Sigmoid colon (tissue), 7 donors: Measurements from ENCODE around the gene FUS. TPM values are rescaled to one million over a fixed set of nuclear protein-coding genes. Genes with fewer than 3 reads are reported as not detected.

ENCODE experiments used
- DNase-seq: peaks from one replicate; pipeline ENCODE4 v3.0.0-alpha.2; 2019
- H3K27ac ChIP-seq, 4 donors: fragments of 200-600 bp; sonication (generic); one replicate each; pipeline ENCODE4 v1.5.1; 2016 to 2019; ENCODE audit warnings: mild to moderate bottlenecking in 1 of 4
- H3K27me3 ChIP-seq, 3 donors: fragments of 200-600 bp; sonication (generic); one replicate each; pipeline ENCODE4 v1.5.1; 2019; ENCODE audit warnings: mild to moderate bottlenecking in 1 of 3
- H3K36me3 ChIP-seq, 4 donors: fragments of 200-600 bp; sonication (generic); one replicate each; pipeline ENCODE4 v1.5.1; 2016 to 2019
- H3K4me1 ChIP-seq, 4 donors: fragments of 200-600 bp; sonication (generic); one replicate each; pipeline ENCODE4 v1.5.1; 2017 to 2019
- H3K4me3 ChIP-seq, 4 donors: fragments of 200-600 bp; sonication (generic); one replicate each; pipeline ENCODE4 v1.5.1; 2017 to 2019; ENCODE audit warnings: mild to moderate bottlenecking in 2 of 4, moderate library complexity in 1 of 4
- H3K9me3 ChIP-seq, 4 donors: fragments of 200-600 bp in 3 of 4; sonication (generic) in 3 of 4; one replicate each; pipeline versions ENCODE4 v1.5.1 to v1.6.1; 2013 to 2019
- EP300 ChIP-seq, 4 donors: sonication (generic); formaldehyde crosslinking; IDR thresholded peaks; one replicate each; pipeline ENCODE4 v1.6.1; 2017; ENCODE audit warnings: antibody characterized with exemption in 4 of 4
- POLR2A ChIP-seq, 2 donors: fragments of 450-650 bp; IDR thresholded peaks; one replicate each; pipeline ENCODE4 v1.6.1; 2016; ENCODE audit warnings: antibody characterized with exemption in 2 of 2, mild to moderate bottlenecking in 2 of 2, moderate library complexity in 2 of 2
- POLR2AphosphoS5 ChIP-seq, 4 donors: sonication (generic); formaldehyde crosslinking; IDR thresholded peaks; one replicate each; pipeline ENCODE4 v1.6.1; 2017; ENCODE audit warnings: antibody characterized with exemption in 4 of 4
- WGBS, 2 donors: extraction: QIAGEN DNeasy Blood & Tissue Kit; methylation state at CpG; one replicate each; pipeline ENCODE4 v1.1.7; 2013; 5-methylcytosine and 5-hydroxymethylcytosine counted together
- intact Hi-C: fragments of 100-400 bp; cut with DNase I; formaldehyde crosslinking; loops from one replicate; pipeline ENCODE4 v1.15.1; 2023
- polyA plus RNA-seq, 3 donors: library from polyadenylated mRNA; stranded (reverse); fragments of 200-250 nt; gene quantifications; one replicate each; pipeline ENCODE4 v1.2.3, GENCODE V29; 2013
- total RNA-seq, 4 donors: library from RNA; depleted of rRNA; stranded (reverse); fragments of >200 nt; gene quantifications; one replicate each; pipeline ENCODE4 v1.1.0, GENCODE V29; 2016
- TF ChIP-seq, protein P1 (sequence below), 4 experiments: fragments of 450-650 bp in 3 of 4; fragments of 200-600 bp in 1 of 4; IDR thresholded peaks; one replicate each; pipeline ENCODE4 v1.5.1; 2016 to 2019; ENCODE audit warnings: antibody characterized with exemption in 4 of 4, mild to moderate bottlenecking in 3 of 4, moderate library complexity in 2 of 4
- donor health status: healthy with polysubstance abuse.
- donor health status: Bipolar disorder and iron deficiency.
- donor health status: healthy.

The FUS gene
- total RNA-seq (10 to 100 TPM; 44.1 to 63.9 (median 60.4) TPM), polyA plus RNA-seq (100 to 1,000 TPM in 1 of 3 donors, 10 to 100 TPM in 2; 79.9 to 262 (median 98.3) TPM)

DNA sequence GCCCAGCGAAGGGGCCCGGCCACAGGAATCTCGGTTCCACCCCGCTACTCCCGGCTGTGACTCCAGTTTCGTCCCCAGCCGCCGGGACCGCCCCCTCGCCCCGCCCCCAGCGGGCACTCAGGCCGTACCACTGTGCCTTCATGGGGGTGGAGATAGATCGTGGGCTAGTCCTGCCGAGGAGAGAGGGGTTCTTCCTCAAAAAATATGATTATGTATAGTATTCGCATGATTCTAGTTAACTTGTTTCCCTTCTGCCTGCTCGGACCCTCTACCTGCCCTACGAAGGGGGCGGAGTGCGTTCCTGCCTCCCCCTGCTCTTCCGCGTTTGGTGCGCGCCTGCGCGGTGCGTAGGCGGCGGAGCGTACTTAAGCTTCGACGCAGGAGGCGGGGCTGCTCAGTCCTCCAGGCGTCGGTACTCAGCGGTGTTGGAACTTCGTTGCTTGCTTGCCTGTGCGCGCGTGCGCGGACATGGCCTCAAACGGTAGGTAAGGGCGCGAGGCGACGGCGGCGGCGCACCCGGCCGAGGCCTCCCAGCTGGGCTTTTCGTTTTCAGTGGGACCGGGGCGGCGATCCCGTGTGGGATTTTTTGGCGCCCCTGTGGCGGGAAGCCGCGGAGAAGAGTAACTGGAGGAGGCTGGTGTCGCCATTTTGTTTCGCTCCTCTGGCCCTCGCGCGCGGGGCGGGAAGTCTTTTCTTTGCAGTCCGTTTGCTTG lies at the start of gene FUS:
TSS of gene FUS (plus strand) at position 393 of the 713 bp plus-strand sequence. CDS start at position 469, 76 bp downstream.
- intact Hi-C loops: loop anchor here (1.0 to 10.0 kb wide), 3 partner anchors 38 to 695 kb away; partner anchors contain the start of genes ZNF267 and ZNF843
- TF ChIP-seq POLR2AphosphoS5 (IDR thresholded peaks at IDR 0.05) (peak; percentile 100), POLR2A (IDR thresholded peaks at IDR 0.05) (peak; percentile 97), EP300 (IDR thresholded peaks at IDR 0.05) (no peak)
- TF ChIP-seq, protein P1, sequence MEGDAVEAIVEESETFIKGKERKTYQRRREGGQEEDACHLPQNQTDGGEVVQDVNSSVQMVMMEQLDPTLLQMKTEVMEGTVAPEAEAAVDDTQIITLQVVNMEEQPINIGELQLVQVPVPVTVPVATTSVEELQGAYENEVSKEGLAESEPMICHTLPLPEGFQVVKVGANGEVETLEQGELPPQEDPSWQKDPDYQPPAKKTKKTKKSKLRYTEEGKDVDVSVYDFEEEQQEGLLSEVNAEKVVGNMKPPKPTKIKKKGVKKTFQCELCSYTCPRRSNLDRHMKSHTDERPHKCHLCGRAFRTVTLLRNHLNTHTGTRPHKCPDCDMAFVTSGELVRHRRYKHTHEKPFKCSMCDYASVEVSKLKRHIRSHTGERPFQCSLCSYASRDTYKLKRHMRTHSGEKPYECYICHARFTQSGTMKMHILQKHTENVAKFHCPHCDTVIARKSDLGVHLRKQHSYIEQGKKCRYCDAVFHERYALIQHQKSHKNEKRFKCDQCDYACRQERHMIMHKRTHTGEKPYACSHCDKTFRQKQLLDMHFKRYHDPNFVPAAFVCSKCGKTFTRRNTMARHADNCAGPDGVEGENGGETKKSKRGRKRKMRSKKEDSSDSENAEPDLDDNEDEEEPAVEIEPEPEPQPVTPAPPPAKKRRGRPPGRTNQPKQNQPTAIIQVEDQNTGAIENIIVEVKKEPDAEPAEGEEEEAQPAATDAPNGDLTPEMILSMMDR (IDR thresholded peaks at IDR 0.05): no peak

DNA sequence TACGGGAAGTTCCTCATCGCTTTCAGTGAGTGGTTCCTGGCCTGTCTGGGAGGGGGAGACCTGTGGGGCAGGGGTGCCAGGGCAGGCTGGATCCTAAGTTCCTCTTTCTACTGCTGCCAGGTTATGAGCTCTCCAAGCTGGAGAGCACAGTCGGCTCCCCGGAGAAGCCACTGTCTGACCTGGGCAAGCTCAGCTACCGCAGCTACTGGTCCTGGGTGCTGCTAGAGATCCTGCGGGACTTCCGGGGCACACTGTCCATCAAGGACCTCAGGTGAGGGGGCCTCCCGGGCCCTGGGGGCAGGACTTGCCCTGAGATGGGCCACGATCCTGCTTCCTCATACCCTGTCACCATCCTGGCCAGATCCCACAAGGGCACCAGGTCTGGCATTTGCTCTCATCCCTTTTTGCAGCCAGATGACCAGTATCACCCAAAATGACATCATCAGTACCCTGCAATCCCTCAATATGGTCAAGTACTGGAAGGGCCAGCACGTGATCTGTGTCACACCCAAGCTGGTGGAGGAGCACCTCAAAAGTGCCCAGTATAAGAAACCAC lies 49.5 kb upstream of the FUS start:
- intact Hi-C loops: no loop called here
- Histone ChIP-seq H3K27me3 (peaks cover 0 to 12% (median 5%) of the 10 kb centered on the region in 3 donors), H3K4me3 (no peak overlapping the region), H3K9me3 (no peaks in the 10 kb centered on the region), H3K27ac (peak overlapping the region; percentile 48 to 67 (median 60)), H3K36me3 (peaks cover 47 to 68% (median 51%) of the 10 kb centered on the region in 4 donors), H3K4me1 (peaks cover 0 to 22% (median 8%) of the 10 kb centered on the region in 4 donors)
- no peak for DNase-seq
- 16 to 69% methylated on average over 10 of the region's 10 CpGs for WGBS, 2 donors
- TF ChIP-seq POLR2A (IDR thresholded peaks at IDR 0.05) (no peak), EP300 (IDR thresholded peaks at IDR 0.05) (no peak), POLR2AphosphoS5 (IDR thresholded peaks at IDR 0.05) (no peak)
- TF ChIP-seq, protein P1 (IDR thresholded peaks at IDR 0.05): no peak

More for the DNA sequence above, at the start of gene FUS:
- Histone ChIP-seq H3K4me1 (peaks cover 0 to 42% (median 40%) of the 10 kb centered on the region in 4 donors), H3K27me3 (no peaks in the 10 kb centered on the region), H3K9me3 (no peaks in the 10 kb centered on the region), H3K27ac (peak within 1 kb of the TSS; percentile 93 to 99 (median 98)), H3K36me3 (peaks cover 13 to 27% (median 24%) of the 10 kb centered on the region in 4 donors), H3K4me3 (peak within 1 kb of the TSS; percentile 77 to 94 (median 92))
- DNase-seq: peak; percentile 96
- WGBS, 2 donors: 0 to 1% methylated on average over 69 of the region's 69 CpGs

DNA sequence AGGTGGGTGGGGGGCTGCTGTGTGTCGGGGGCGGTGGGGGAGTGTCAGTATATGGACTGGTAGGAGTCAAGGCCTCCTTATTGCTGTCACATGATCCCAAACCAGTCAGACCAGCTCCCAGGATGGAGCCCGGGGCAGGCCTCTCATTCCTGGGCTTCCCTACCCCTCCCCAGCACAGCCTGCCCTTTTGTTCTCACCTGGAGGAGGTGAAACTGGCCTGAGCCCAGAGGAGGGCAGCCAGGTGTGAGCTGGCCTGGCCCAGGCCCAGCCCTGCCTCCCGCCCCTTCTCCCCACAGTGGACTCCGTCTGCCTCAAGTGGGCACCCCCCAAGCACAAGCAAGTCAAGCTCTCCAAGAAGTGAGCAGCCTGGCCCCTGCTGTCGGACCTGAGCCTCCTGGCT lies 49.0 kb upstream of the FUS start:
- no peak for DNase-seq
- peaks cover 0 to 17% (median 5%) of the 10 kb centered on the region in 3 donors for H3K27me3 ChIP-seq
- H3K36me3 ChIP-seq: peaks cover 47 to 65% (median 51%) of the 10 kb centered on the region in 4 donors
- TF ChIP-seq POLR2A (IDR thresholded peaks at IDR 0.05) (no peak), EP300 (IDR thresholded peaks at IDR 0.05) (no peak), POLR2AphosphoS5 (IDR thresholded peaks at IDR 0.05) (no peak)
- TF ChIP-seq, protein P1 (IDR thresholded peaks at IDR 0.05): no peak
- peaks cover 0 to 22% (median 8%) of the 10 kb centered on the region in 4 donors for H3K4me1 ChIP-seq
- no peak overlapping the region for H3K4me3 ChIP-seq
- H3K27ac ChIP-seq: peak overlapping the region in 2 of 4 donors; percentile 18 to 67
- intact Hi-C loops: no loop called here
- 17 to 70% methylated on average over 6 of the region's 6 CpGs for WGBS, 2 donors
- H3K9me3 ChIP-seq: no peaks in the 10 kb centered on the region

DNA sequence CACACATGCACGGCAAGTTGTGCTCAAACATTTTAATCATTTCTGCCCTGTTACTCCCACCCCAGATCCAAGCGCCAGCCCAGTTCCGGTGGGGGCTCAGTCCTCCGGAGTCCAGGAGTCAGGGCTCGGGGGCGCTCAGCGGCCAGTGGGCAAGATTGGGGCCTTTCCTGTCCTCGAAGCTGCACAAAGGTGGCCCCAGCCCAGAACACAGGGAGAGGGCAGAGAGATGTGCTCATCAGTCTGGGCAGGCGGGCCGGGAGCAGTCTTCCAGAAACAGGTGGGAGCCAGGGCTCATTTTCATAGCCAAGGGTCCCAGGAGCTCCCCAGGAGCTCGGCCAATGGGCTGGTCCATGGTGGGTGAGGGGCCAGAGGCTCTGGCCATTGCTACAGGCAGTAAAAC lies 48.5 kb upstream of the FUS start:
- H3K27me3 ChIP-seq: peaks cover 4 to 22% (median 5%) of the 10 kb centered on the region in 3 donors
- TF ChIP-seq, protein P1 (IDR thresholded peaks at IDR 0.05): no peak
- H3K9me3 ChIP-seq: no peaks in the 10 kb centered on the region
- H3K4me1 ChIP-seq: peaks cover 0 to 22% (median 8%) of the 10 kb centered on the region in 4 donors
- intact Hi-C loops: no loop called here
- peaks cover 47 to 60% (median 51%) of the 10 kb centered on the region in 4 donors for H3K36me3 ChIP-seq
- WGBS, 2 donors: 40 to 76% methylated on average over 11 of the region's 11 CpGs
- DNase-seq: no peak
- H3K4me3 ChIP-seq: no peak overlapping the region
- no peak overlapping the region for H3K27ac ChIP-seq
